COLO668 (cell line): ENCODE measurements around the gene NECAB2.
"Not testable (repeated sequence)": the region's sequence is repeated elsewhere in the genome, so short reads cannot be mapped to it uniquely, and the experiment has no call there.

Experiments
- DNase-seq: peaks from one replicate; lab custom pipeline; 2025; ENCODE audit not compliant: unreplicated experiment; lab: John Stamatoyannopoulos, UW

NECAB2 gene

GRCh38 chr16:83935858-83936255, 32.2 kb upstream of the NECAB2 start:
- DNase-seq: no peak

- no peak for DNase-seq
These were observed 31.4 kb upstream of the NECAB2 start for GRCh38 chr16:83936581-83937165.

- no peak for DNase-seq
These were observed 30.8 kb upstream of the NECAB2 start for GRCh38 chr16:83937267-83937666.

- no peak for DNase-seq
These were observed 29.8 kb upstream of the NECAB2 start for GRCh38 chr16:83937922-83938885.

- no peak for DNase-seq
These were observed 28.7 kb upstream of the NECAB2 start for GRCh38 chr16:83939266-83939855.

GRCh38 chr16:83940119-83940518, 27.9 kb upstream of the NECAB2 start:
- no peak for DNase-seq

- peak; percentile 39 for DNase-seq
These were observed 27.2 kb upstream of the NECAB2 start for GRCh38 chr16:83940630-83941378.

- DNase-seq: not testable (repeated sequence)
These were observed 26.5 kb upstream of the NECAB2 start for GRCh38 chr16:83941546-83941945.

GRCh38 chr16:83942074-83942473, 26.0 kb upstream of the NECAB2 start:
- no peak for DNase-seq

- no peak for DNase-seq
These were observed 25.1 kb upstream of the NECAB2 start for GRCh38 chr16:83942815-83943515.

- DNase-seq: no peak
These were observed 24.5 kb upstream of the NECAB2 start for GRCh38 chr16:83943516-83944050.

- DNase-seq: no peak
These were observed 22.5 kb upstream of the NECAB2 start for GRCh38 chr16:83945587-83945986.

GRCh38 chr16:83946154-83946780, 21.8 kb upstream of the NECAB2 start:
- no peak for DNase-seq

GRCh38 chr16:83946781-83947566, 21.1 kb upstream of the NECAB2 start:
- DNase-seq: no peak

GRCh38 chr16:83947642-83948234, 20.3 kb upstream of the NECAB2 start:
- no peak for DNase-seq

GRCh38 chr16:83948914-83949723, 18.9 kb upstream of the NECAB2 start:
- DNase-seq: no peak

GRCh38 chr16:83949724-83950001, 18.4 kb upstream of the NECAB2 start:
- DNase-seq: no peak

GRCh38 chr16:83950862-83951399, 17.1 kb upstream of the NECAB2 start:
- DNase-seq: not testable (repeated sequence)
